ENCODE data around the gene SRD5A3. TPM values are rescaled to one million over a fixed set of nuclear protein-coding genes. Genes with fewer than 3 reads are reported as not detected.

The SRD5A3 gene
- total and polyA plus RNA-seq, 9 of the 15 experiments (the other 6 are each of a cell fraction or from before 2014, with no cell fraction given): 2.5 to 37.0 (median 13.3) TPM

- TF ChIP-seq ZNF592 (IDR thresholded peaks at IDR 0.05): peak; percentile 94
- TF ChIP-seq NFIC (IDR thresholded peaks at IDR 0.05): peak; percentile 49
- peak; percentile 20; the same call in 1 of the 2 replicates for TF ChIP-seq TOE1 (IDR thresholded peaks at IDR 0.05; ENCODE audit: borderline replicate concordance)
- peak; percentile 89; the same call in 1 of the 2 replicates for TF ChIP-seq TOE1 (CRISPR knock-in tag; IDR thresholded peaks at IDR 0.05; ENCODE audit: borderline replicate concordance, low read depth)
- TF ChIP-seq CREB5 (CRISPR knock-in tag; IDR thresholded peaks at IDR 0.05): no peak
- TF ChIP-seq ZNF277 (CRISPR knock-in tag; IDR thresholded peaks at IDR 0.05; ENCODE audit: borderline replicate concordance): no peak
- no peak for TF ChIP-seq HEY1 (CRISPR knock-in tag; IDR thresholded peaks at IDR 0.05; ENCODE audit: borderline replicate concordance)
- TF ChIP-seq ELF1 (tag; IDR thresholded peaks at IDR 0.05): peak; percentile 66
- TF ChIP-seq ZBTB33 (CRISPR knock-in tag; IDR thresholded peaks at IDR 0.05): peak; percentile 74; the same call in 1 of the 2 replicates
- TF ChIP-seq CTBP1 (IDR thresholded peaks at IDR 0.05; ENCODE audit: borderline replicate concordance): peak; percentile 97
- TF ChIP-seq EGR1 (conservative IDR thresholded peaks at IDR 0.05): no peak
- no peak; the same call in 1 of the 2 replicates for TF ChIP-seq HLTF (IDR thresholded peaks at IDR 0.05)
- no peak for TF ChIP-seq MXD1 (CRISPR knock-in tag; IDR thresholded peaks at IDR 0.05; ENCODE audit: borderline replicate concordance, poor library complexity, severe bottlenecking)
- peak; percentile 60; the same call in 1 of the 2 replicates for TF ChIP-seq LCOR (CRISPR knock-in tag; IDR thresholded peaks at IDR 0.05)
- TF ChIP-seq ZZZ3 (IDR thresholded peaks at IDR 0.05): no peak
Observed at GRCh38 chr4:55345980-55346850, at the start of gene SRD5A3 (continued).
